ENCODE results near the gene PPM1H.

DNA sequence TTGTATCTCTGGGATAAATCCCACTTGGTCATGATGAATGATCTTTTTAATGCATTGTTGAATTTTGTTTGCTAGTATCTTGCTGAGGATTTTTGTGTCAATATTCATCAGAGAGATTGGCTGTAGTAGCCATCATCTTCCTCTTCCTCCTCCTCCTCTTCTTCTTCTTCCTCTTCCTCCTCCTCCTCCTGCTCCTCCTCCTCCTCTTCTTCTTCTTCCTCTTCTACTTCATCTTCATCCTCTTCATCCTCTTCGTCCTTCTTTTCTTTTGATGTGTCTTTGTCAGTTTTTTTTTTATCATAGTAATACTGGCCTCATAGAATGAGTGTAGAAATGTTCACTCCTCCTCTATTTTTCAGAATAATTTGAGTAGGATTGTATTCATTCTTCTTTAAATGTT, 15.4 kb upstream of the PPM1H start:
- TF ChIP-seq CTCF (IDR thresholded peaks at IDR 0.05) (no peak), POLR2A (IDR thresholded peaks at IDR 0.05) (no peak)
